ENCODE data around the gene BCL6B.
"Not testable (repeated sequence)": the region's sequence is repeated elsewhere in the genome, so short reads cannot be mapped to it uniquely, and the experiment has no call there.

BCL6B gene

GRCh38 chr17:7034955-7035590 is 12.2 kb downstream of the BCL6B start:
- FAIRE-seq = no peak

- peak; percentile 96 for FAIRE-seq
Observed at GRCh38 chr17:7035591-7036368, 12.9 kb downstream of the BCL6B start, which contains the start of gene SLC16A13. Gene SLC16A13, plus strand, starts transcription at chr17:7036015. Its CDS starts 368 bp downstream, at chr17:7036383.

- no peak for FAIRE-seq
Observed at GRCh38 chr17:7038025-7038862, 15.4 kb downstream of the BCL6B start.

- no peak for FAIRE-seq
Observed at GRCh38 chr17:7039832-7040231, 17.0 kb downstream of the BCL6B start.

GRCh38 chr17:7041607-7042500 is 19.0 kb downstream of the BCL6B start:
- no peak for FAIRE-seq

- FAIRE-seq = no peak
Observed at GRCh38 chr17:7042501-7043181, 19.8 kb downstream of the BCL6B start.

- FAIRE-seq = no peak
Observed at GRCh38 chr17:7043182-7043496, 20.3 kb downstream of the BCL6B start.

- no peak for FAIRE-seq
Observed at GRCh38 chr17:7043497-7044198, 20.8 kb downstream of the BCL6B start, which contains the start of gene SLC16A11. Gene SLC16A11, minus strand, starts transcription at chr17:7044092. Its CDS starts 579 bp downstream, at chr17:7043513.

- FAIRE-seq = peak; percentile 94
Observed at GRCh38 chr17:7045492-7046126, 22.8 kb downstream of the BCL6B start.

- FAIRE-seq = no peak
Observed at GRCh38 chr17:7046127-7046724, 23.4 kb downstream of the BCL6B start.

GRCh38 chr17:7046725-7047397 is 24.0 kb downstream of the BCL6B start:
- FAIRE-seq = not testable (repeated sequence)

- FAIRE-seq = no peak
Observed at GRCh38 chr17:7047566-7047965, 24.7 kb downstream of the BCL6B start.

GRCh38 chr17:7048968-7049367 is 26.1 kb downstream of the BCL6B start:
- no peak for FAIRE-seq

GRCh38 chr17:7050583-7050982 is 27.7 kb downstream of the BCL6B start:
- not testable (repeated sequence) for FAIRE-seq

GRCh38 chr17:7056386-7056785 is 33.5 kb downstream of the BCL6B start:
- FAIRE-seq = no peak

- no peak for FAIRE-seq
Observed at GRCh38 chr17:7058831-7059447, 36.1 kb downstream of the BCL6B start.

GRCh38 chr17:7060165-7060891 is 37.5 kb downstream of the BCL6B start:
- FAIRE-seq = no peak

- no peak for FAIRE-seq
Observed at GRCh38 chr17:7063518-7064094, 40.8 kb downstream of the BCL6B start.

Measured in G401.6 (cell line).